Astrocyte (in vitro differentiated cells and primary cell): Measurements from ENCODE around the gene KCTD21.

ENCODE experiments used
- EZH2 ChIP-seq: IDR thresholded peaks from 2 replicates; pipeline ENCODE4 v1.6.1; 2012; ENCODE audit warnings: mild to moderate bottlenecking, low read length, inconsistent platforms; ENCODE audit not compliant: insufficient read depth
- TF ChIP-seq, protein P1 (sequence below): IDR thresholded peaks from 2 replicates; pipeline ENCODE4 v1.5.1; 2011; ENCODE audit warnings: low read depth, mild to moderate bottlenecking, inconsistent platforms, low read length, moderate library complexity; ENCODE audit not compliant: insufficient read depth

DNA sequence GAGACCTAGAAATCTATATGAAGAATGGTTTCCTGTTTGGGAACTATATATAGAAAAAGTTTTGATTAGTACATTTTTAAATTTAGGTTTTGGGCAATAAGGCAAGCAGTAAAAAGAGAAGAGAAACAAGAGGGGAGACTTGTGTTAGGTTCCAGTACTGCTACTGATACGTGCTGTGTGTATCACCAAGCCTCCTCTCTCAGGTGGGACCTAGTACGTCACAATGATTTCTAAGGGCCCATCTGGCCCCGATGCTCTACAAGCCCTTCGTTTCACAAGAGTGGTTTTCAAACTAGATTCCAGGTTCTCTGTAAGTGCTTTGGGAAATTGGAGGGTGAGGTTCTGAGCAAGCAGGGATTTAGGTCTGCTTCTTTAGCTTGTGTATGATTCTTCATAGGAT, 39.5 kb upstream of the KCTD21 start:
- TF ChIP-seq, protein P1, sequence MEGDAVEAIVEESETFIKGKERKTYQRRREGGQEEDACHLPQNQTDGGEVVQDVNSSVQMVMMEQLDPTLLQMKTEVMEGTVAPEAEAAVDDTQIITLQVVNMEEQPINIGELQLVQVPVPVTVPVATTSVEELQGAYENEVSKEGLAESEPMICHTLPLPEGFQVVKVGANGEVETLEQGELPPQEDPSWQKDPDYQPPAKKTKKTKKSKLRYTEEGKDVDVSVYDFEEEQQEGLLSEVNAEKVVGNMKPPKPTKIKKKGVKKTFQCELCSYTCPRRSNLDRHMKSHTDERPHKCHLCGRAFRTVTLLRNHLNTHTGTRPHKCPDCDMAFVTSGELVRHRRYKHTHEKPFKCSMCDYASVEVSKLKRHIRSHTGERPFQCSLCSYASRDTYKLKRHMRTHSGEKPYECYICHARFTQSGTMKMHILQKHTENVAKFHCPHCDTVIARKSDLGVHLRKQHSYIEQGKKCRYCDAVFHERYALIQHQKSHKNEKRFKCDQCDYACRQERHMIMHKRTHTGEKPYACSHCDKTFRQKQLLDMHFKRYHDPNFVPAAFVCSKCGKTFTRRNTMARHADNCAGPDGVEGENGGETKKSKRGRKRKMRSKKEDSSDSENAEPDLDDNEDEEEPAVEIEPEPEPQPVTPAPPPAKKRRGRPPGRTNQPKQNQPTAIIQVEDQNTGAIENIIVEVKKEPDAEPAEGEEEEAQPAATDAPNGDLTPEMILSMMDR, result no peak
- no peak for TF ChIP-seq EZH2
